ENCODE data around the gene THSD1. TPM values are rescaled to one million over a fixed set of nuclear protein-coding genes. Genes with fewer than 3 reads are reported as not detected.
"Not testable (repeated sequence)": the region's sequence is repeated elsewhere in the genome, so short reads cannot be mapped to it uniquely, and the experiment has no call there.

Gene THSD1
- total RNA-seq, 1 experiment from 2014 or later, result 28.2 TPM

- DNase-seq (ENCODE audit: low read depth), result not testable (repeated sequence)
Measured at GRCh38 chr13:52408071-52408658, 2.2 kb upstream of the THSD1 start.

- DNase-seq (ENCODE audit: low read depth), result not testable (repeated sequence)
Measured at GRCh38 chr13:52407436-52407835, 1.5 kb upstream of the THSD1 start.

- no peak for DNase-seq (ENCODE audit: low read depth)
Measured at GRCh38 chr13:52406629-52407028, 657 bp upstream of the THSD1 start.

GRCh38 chr13:52405369-52405766 is 604 bp downstream of the THSD1 start:
- no peak for DNase-seq (ENCODE audit: low read depth)

- no peak for DNase-seq (ENCODE audit: low read depth)
Measured at GRCh38 chr13:52399708-52400107, 6.3 kb downstream of the THSD1 start.

- DNase-seq (ENCODE audit: low read depth), result no peak
Measured at GRCh38 chr13:52399046-52399445, 6.9 kb downstream of the THSD1 start.

GRCh38 chr13:52395704-52396103 is 10.3 kb downstream of the THSD1 start:
- DNase-seq (ENCODE audit: low read depth), result no peak

- DNase-seq (ENCODE audit: low read depth), result no peak
Measured at GRCh38 chr13:52394586-52394985, 11.4 kb downstream of the THSD1 start.

- no peak for DNase-seq (ENCODE audit: low read depth)
Measured at GRCh38 chr13:52393572-52394357, 12.2 kb downstream of the THSD1 start.

GRCh38 chr13:52387721-52388120 is 18.3 kb downstream of the THSD1 start:
- no peak for DNase-seq (ENCODE audit: low read depth)

- no peak for DNase-seq (ENCODE audit: low read depth)
Measured at GRCh38 chr13:52385870-52386269, 20.1 kb downstream of the THSD1 start.

GRCh38 chr13:52383366-52383765 is 22.6 kb downstream of the THSD1 start:
- no peak for DNase-seq (ENCODE audit: low read depth)

GRCh38 chr13:52378312-52378711 is 27.7 kb downstream of the THSD1 start:
- no peak for DNase-seq (ENCODE audit: low read depth)

- DNase-seq (ENCODE audit: low read depth), result no peak
Measured at GRCh38 chr13:52377898-52378297, 28.1 kb downstream of the THSD1 start.

GRCh38 chr13:52374873-52375411 is 31.0 kb downstream of the THSD1 start:
- DNase-seq (ENCODE audit: low read depth), result no peak

- no peak for DNase-seq (ENCODE audit: low read depth)
Measured at GRCh38 chr13:52374389-52374788, 31.6 kb downstream of the THSD1 start.

- DNase-seq (ENCODE audit: low read depth), result peak; percentile 78
Measured at GRCh38 chr13:52373277-52373676, 32.7 kb downstream of the THSD1 start.

GRCh38 chr13:52371736-52372247 is 34.2 kb downstream of the THSD1 start:
- DNase-seq (ENCODE audit: low read depth), result peak; percentile 99

- DNase-seq (ENCODE audit: low read depth), result no peak
Measured at GRCh38 chr13:52366291-52366690, 39.7 kb downstream of the THSD1 start.

- not testable (repeated sequence) for DNase-seq (ENCODE audit: low read depth)
Measured at GRCh38 chr13:52362169-52362887, 43.6 kb downstream of the THSD1 start.

GRCh38 chr13:52361225-52361624 is 44.7 kb downstream of the THSD1 start:
- DNase-seq (ENCODE audit: low read depth), result no peak

GRCh38 chr13:52359534-52359933 is 46.4 kb downstream of the THSD1 start:
- peak; percentile 37 for DNase-seq (ENCODE audit: low read depth)
